Activated T-cell treated with anti-CD3 and anti-CD28 coated beads, Interleukin-2, amount 50 U/mL, for 72 hours (primary cell): ENCODE measurements around the gene CRADD. TPM values are rescaled to one million over a fixed set of nuclear protein-coding genes. Genes with fewer than 3 reads are reported as not detected.
"Not testable (repeated sequence)": the region's sequence is repeated elsewhere in the genome, so short reads cannot be mapped to it uniquely, and the experiment has no call there.

ENCODE experiments used
- ATAC-seq, 2 donors: fragments of 150-1000 bp; cut with Tn5 transposase; replicated peaks in 1 of 2; 2 replicates each; pipeline ENCODE4 v1.10.0; 2021; ENCODE audit warnings: moderate library complexity in 2 of 2, mild to moderate bottlenecking in 1 of 2
- DNase-seq, 2 donors: peaks; one replicate each; pipeline ENCODE4 v3.0.0; 2021 to 2022; ENCODE audit warnings: mixed read lengths in 1 of 2
- H3K27ac Mint-ChIP-seq: one replicate; pipeline ENCODE4 v1.8.0; 2022; ENCODE audit warnings: mild to moderate bottlenecking, moderate library complexity, mixed read lengths
- H3K27me3 Mint-ChIP-seq: one replicate; pipeline ENCODE4 v1.8.0; 2022; ENCODE audit warnings: low read depth, mixed read lengths
- H3K36me3 Mint-ChIP-seq, 2 donors: one replicate each; pipeline ENCODE4 v1.8.0; 2022; ENCODE audit warnings: mixed read lengths in 2 of 2, mild to moderate bottlenecking in 1 of 2; ENCODE audit not compliant: insufficient read depth in 2 of 2
- H3K4me1 Mint-ChIP-seq: one replicate; pipeline ENCODE4 v1.8.0; 2022; ENCODE audit warnings: low read depth, mixed read lengths
- H3K4me3 Mint-ChIP-seq, 2 donors: one replicate each; pipeline ENCODE4 v1.8.0; 2022; ENCODE audit warnings: mild to moderate bottlenecking in 2 of 2, mixed read lengths in 2 of 2, moderate library complexity in 2 of 2
- H3K9me3 Mint-ChIP-seq, 2 donors: one replicate each; pipeline ENCODE4 v1.8.0; 2022; ENCODE audit warnings: mixed read lengths in 2 of 2
- total RNA-seq, 2 donors: library from RNA; stranded (reverse); gene quantifications; one replicate each; pipeline ENCODE4 v1.2.3, GENCODE V29; 2022

Gene CRADD
- total RNA-seq, 2 donors from 2014 or later, result 8.6 to 9.1 TPM

- Mint-ChIP-seq H3K27ac (no peak overlapping the region), H3K27me3 (no peaks in the 10 kb centered on the region), H3K36me3 (peaks cover 29 to 56% of the 10 kb centered on the region in 2 donors), H3K4me3 (no peak overlapping the region), H3K4me1 (no peaks in the 10 kb centered on the region), H3K9me3 (peaks cover 34 to 41% of the 10 kb centered on the region in 2 donors)
- DNase-seq, result no peak
- no peak for ATAC-seq
Observed at GRCh38 chr12:93870020-93870795, 193.0 kb downstream of the CRADD start.

GRCh38 chr12:93871566-93871965 is 194.4 kb downstream of the CRADD start:
- not testable (repeated sequence) for H3K27me3 Mint-ChIP-seq, ATAC-seq, H3K4me3 Mint-ChIP-seq, H3K27ac Mint-ChIP-seq, DNase-seq, H3K4me1 Mint-ChIP-seq
- peaks cover 37 to 61% of the 10 kb centered on the region in 2 donors for H3K36me3 Mint-ChIP-seq
- peaks cover 33 to 45% of the 10 kb centered on the region in 2 donors for H3K9me3 Mint-ChIP-seq

GRCh38 chr12:93873561-93873960 is 196.4 kb downstream of the CRADD start:
- H3K27ac Mint-ChIP-seq, result no peak overlapping the region
- no peaks in the 10 kb centered on the region for H3K4me1 Mint-ChIP-seq
- H3K27me3 Mint-ChIP-seq, result no peaks in the 10 kb centered on the region
- no peak for DNase-seq
- ATAC-seq, result no peak
- no peak overlapping the region for H3K4me3 Mint-ChIP-seq
- peaks cover 25 to 41% of the 10 kb centered on the region in 2 donors for H3K9me3 Mint-ChIP-seq
- peaks cover 33 to 53% of the 10 kb centered on the region in 2 donors for H3K36me3 Mint-ChIP-seq

- no peak for DNase-seq
- H3K4me3 Mint-ChIP-seq, result no peak overlapping the region
- no peaks in the 10 kb centered on the region for H3K27me3 Mint-ChIP-seq
- H3K27ac Mint-ChIP-seq, result peak overlapping the region; percentile 8
- peaks cover 25 to 36% of the 10 kb centered on the region in 2 donors for H3K9me3 Mint-ChIP-seq
- peaks cover 4% of the 10 kb centered on the region for H3K4me1 Mint-ChIP-seq
- ATAC-seq, result no peak
- peaks cover 29 to 46% of the 10 kb centered on the region in 2 donors for H3K36me3 Mint-ChIP-seq
Observed at GRCh38 chr12:93875157-93875556, 198.0 kb downstream of the CRADD start.

- H3K4me1 Mint-ChIP-seq, result peaks cover 13% of the 10 kb centered on the region
- no peak overlapping the region for H3K4me3 Mint-ChIP-seq
- peaks cover 25 to 31% of the 10 kb centered on the region in 2 donors for H3K9me3 Mint-ChIP-seq
- H3K27me3 Mint-ChIP-seq, result no peaks in the 10 kb centered on the region
- ATAC-seq, result no peak
- H3K27ac Mint-ChIP-seq, result no peak overlapping the region
- H3K36me3 Mint-ChIP-seq, result peaks cover 25 to 46% of the 10 kb centered on the region in 2 donors
- no peak for DNase-seq
Observed at GRCh38 chr12:93876360-93876759, 199.2 kb downstream of the CRADD start.

- no peak for DNase-seq
- no peak for ATAC-seq
- H3K27ac Mint-ChIP-seq, result no peak overlapping the region
- H3K4me1 Mint-ChIP-seq, result peaks cover 13% of the 10 kb centered on the region
- peaks cover 19 to 25% of the 10 kb centered on the region in 2 donors for H3K9me3 Mint-ChIP-seq
- peaks cover 20 to 38% of the 10 kb centered on the region in 2 donors for H3K36me3 Mint-ChIP-seq
- no peaks in the 10 kb centered on the region for H3K27me3 Mint-ChIP-seq
- H3K4me3 Mint-ChIP-seq, result no peak overlapping the region
Observed at GRCh38 chr12:93877446-93877845, 200.3 kb downstream of the CRADD start.

GRCh38 chr12:93879476-93880421 is 202.6 kb downstream of the CRADD start:
- peaks cover 7 to 14% of the 10 kb centered on the region in 2 donors for H3K9me3 Mint-ChIP-seq
- DNase-seq (no peak), ATAC-seq (no peak)
- H3K4me1 Mint-ChIP-seq, result peaks cover 13% of the 10 kb centered on the region
- no peak overlapping the region for H3K4me3 Mint-ChIP-seq
- no peak overlapping the region for H3K27ac Mint-ChIP-seq
- H3K36me3 Mint-ChIP-seq, result peaks cover 13 to 17% of the 10 kb centered on the region in 2 donors
- no peaks in the 10 kb centered on the region for H3K27me3 Mint-ChIP-seq

- Mint-ChIP-seq H3K27ac (peak overlapping the region; percentile 75), H3K27me3 (no peaks in the 10 kb centered on the region), H3K9me3 (peaks cover 2 to 8% of the 10 kb centered on the region in 2 donors), H3K4me3 (peak overlapping the region; percentile 26 to 40), H3K4me1 (peaks cover 13% of the 10 kb centered on the region), H3K36me3 (peaks cover 7 to 8% of the 10 kb centered on the region in 2 donors)
- DNase-seq (no peak), ATAC-seq (peak; percentile 55 to 57)
Observed at GRCh38 chr12:93880853-93881522, 203.8 kb downstream of the CRADD start.

- DNase-seq (no peak), ATAC-seq (no peak)
- no peak overlapping the region for H3K27ac Mint-ChIP-seq
- H3K4me3 Mint-ChIP-seq, result no peak overlapping the region
- H3K4me1 Mint-ChIP-seq, result peaks cover 13% of the 10 kb centered on the region
- peaks cover 0 to 2% of the 10 kb centered on the region in 2 donors for H3K36me3 Mint-ChIP-seq
- no peaks in the 10 kb centered on the region for H3K27me3 Mint-ChIP-seq
- no peaks in the 10 kb centered on the region for H3K9me3 Mint-ChIP-seq
Observed at GRCh38 chr12:93882763-93883162, 205.6 kb downstream of the CRADD start.

GRCh38 chr12:93883436-93884154 is 206.4 kb downstream of the CRADD start:
- Mint-ChIP-seq H3K4me1 (peaks cover 13% of the 10 kb centered on the region), H3K27me3 (no peaks in the 10 kb centered on the region), H3K4me3 (no peak overlapping the region), H3K36me3 (no peaks in the 10 kb centered on the region), H3K27ac (no peak overlapping the region), H3K9me3 (no peaks in the 10 kb centered on the region)
- no peak for DNase-seq
- no peak for ATAC-seq

GRCh38 chr12:93884794-93885460 is 207.8 kb downstream of the CRADD start:
- H3K36me3 Mint-ChIP-seq, result no peaks in the 10 kb centered on the region
- ATAC-seq (no peak), DNase-seq (no peak)
- H3K9me3 Mint-ChIP-seq, result no peaks in the 10 kb centered on the region
- no peak overlapping the region for H3K4me3 Mint-ChIP-seq
- peaks cover 11% of the 10 kb centered on the region for H3K4me1 Mint-ChIP-seq
- H3K27ac Mint-ChIP-seq, result no peak overlapping the region
- H3K27me3 Mint-ChIP-seq, result no peaks in the 10 kb centered on the region
